Mucosa of descending colon (tissue), 3 donors: ENCODE data around the gene GLG1. TPM values are rescaled to one million over a fixed set of nuclear protein-coding genes. Genes with fewer than 3 reads are reported as not detected.

Experiments
- ATAC-seq: fragments of 200-7000 bp; cut with Tn5 transposase; one replicate; pipeline ENCODE4 v1.9.1; 2020; ENCODE audit warnings: mild to moderate bottlenecking, moderate library complexity
- DNase-seq, 3 donors: peaks; one replicate each; pipeline ENCODE4 v3.0.0-alpha.2; 2020
- H3K36me3 ChIP-seq: fragments of 200-600 bp; one replicate; pipeline ENCODE4 v1.8.0; 2021; ENCODE audit warnings: low read depth, mild to moderate bottlenecking
- H3K4me1 ChIP-seq: fragments of 200-600 bp; one replicate; pipeline ENCODE4 v1.8.0; 2021; ENCODE audit warnings: low read depth, mild to moderate bottlenecking
- H3K4me3 ChIP-seq: fragments of 200-600 bp; one replicate; pipeline ENCODE4 v1.8.0; 2021; ENCODE audit warnings: mild to moderate bottlenecking
- H3K9me3 ChIP-seq: fragments of 200-600 bp; one replicate; pipeline ENCODE4 v1.8.0; 2021; ENCODE audit warnings: mild to moderate bottlenecking
- intact Hi-C, 2 donors: fragments of 100-400 bp; cut with DNase I in 1 of 2; cut with micrococcal nuclease in 1 of 2; formaldehyde crosslinking; loops; one replicate each; pipeline versions ENCODE4 v1.11.0 to v1.11.1; 2022; cut with DNase I, micrococcal nuclease
- total RNA-seq, 3 donors: library from RNA; stranded (reverse); fragmentation: NEBNext Ultra II Directional in 2 of 3; extraction: Animal tissue kit (Norgen Biotek cat#: 25700) in 2 of 3; gene quantifications; one replicate each; pipeline versions ENCODE4 v1.2.1 to v1.2.4, GENCODE V29; 2021 to 2023
- TF ChIP-seq, protein P1 (sequence below): fragments of 200-600 bp; IDR thresholded peaks from one replicate; pipeline ENCODE4 v1.8.0; 2022; ENCODE audit warnings: antibody characterized with exemption, mild to moderate bottlenecking
- donor health status: DM: no; HTN: no; CAD: no; lungs with moderate emphysema.
- donor health status: DM: no; HTN: no; CAD: no.
- donor health status: DM: no; HTN: yes; CAD: no.

GLG1 gene
- total RNA-seq, 3 donors from 2014 or later = 91.3 to 122 (median 99.7) TPM

DNA sequence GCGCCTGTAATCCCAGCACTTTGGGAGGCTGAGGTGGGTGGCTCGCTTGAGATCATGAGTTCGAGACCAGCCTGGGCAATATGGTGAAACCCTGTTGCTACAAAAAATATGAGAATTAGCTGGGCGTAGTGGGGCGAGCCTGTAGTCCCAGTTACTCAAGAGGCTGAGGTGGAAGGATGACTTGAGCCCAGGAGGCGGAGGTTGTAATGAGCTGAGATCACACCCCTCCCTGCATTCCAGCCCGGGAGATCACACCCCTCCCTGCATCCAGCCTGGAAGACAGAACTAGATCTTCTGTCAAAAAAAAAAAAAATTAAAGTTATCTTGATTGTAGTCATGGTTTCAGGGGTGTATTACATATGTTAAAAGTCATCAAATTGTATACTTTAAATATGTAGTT is 26.8 kb upstream of the GLG1 start:
- Histone ChIP-seq H3K4me3 (no peak overlapping the region), H3K9me3 (no peaks in the 10 kb centered on the region), H3K36me3 (peaks cover 6% of the 10 kb centered on the region), H3K4me1 (no peaks in the 10 kb centered on the region)
- intact Hi-C loops = no loop called here
- ATAC-seq = no peak
- TF ChIP-seq, protein P1, sequence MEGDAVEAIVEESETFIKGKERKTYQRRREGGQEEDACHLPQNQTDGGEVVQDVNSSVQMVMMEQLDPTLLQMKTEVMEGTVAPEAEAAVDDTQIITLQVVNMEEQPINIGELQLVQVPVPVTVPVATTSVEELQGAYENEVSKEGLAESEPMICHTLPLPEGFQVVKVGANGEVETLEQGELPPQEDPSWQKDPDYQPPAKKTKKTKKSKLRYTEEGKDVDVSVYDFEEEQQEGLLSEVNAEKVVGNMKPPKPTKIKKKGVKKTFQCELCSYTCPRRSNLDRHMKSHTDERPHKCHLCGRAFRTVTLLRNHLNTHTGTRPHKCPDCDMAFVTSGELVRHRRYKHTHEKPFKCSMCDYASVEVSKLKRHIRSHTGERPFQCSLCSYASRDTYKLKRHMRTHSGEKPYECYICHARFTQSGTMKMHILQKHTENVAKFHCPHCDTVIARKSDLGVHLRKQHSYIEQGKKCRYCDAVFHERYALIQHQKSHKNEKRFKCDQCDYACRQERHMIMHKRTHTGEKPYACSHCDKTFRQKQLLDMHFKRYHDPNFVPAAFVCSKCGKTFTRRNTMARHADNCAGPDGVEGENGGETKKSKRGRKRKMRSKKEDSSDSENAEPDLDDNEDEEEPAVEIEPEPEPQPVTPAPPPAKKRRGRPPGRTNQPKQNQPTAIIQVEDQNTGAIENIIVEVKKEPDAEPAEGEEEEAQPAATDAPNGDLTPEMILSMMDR = no peak
- DNase-seq = no peak

DNA sequence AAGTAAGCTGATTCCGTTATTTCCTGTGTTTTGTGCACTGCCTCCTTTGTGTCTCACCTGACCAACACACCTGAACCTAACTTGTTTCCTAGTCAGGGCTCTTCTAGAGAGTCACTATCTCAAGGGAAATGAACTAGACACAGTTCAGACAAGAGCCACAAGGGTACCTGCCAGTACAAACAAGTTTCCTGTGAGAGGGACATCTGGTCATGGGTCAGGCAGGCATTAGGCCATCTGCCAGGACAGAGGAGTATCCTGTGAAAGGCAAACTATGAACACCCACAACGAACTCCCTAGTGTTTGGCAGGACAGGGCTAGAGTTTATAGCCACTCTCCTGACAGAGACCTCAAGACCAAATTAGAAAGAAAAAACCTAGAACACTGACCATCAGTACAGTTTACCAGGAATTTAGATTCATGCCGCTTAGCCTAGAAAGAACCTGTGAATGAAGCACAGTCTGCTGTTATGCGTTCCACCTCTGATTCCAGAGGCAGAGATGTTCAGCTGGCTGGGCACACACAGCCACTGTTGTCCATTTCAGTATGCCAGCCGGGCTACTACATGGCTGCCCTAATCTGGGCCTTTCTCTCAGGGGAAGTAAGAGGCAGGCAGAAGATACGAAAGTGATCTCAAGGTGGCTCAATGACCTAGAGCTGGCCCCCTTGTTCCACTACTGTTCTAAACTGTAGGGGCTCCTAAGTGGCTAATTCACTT is 20.7 kb upstream of the GLG1 start:
- intact Hi-C loops = loop anchor here in 1 of 2 donors (5.0 to 10.0 kb wide), 2 partner anchors 153 to 320 kb away; no protein-coding TSS in a partner anchor
- no peaks in the 10 kb centered on the region for H3K9me3 ChIP-seq
- peaks cover 5% of the 10 kb centered on the region for H3K36me3 ChIP-seq
- no peak for DNase-seq
- no peak for ATAC-seq
- no peak overlapping the region for H3K4me3 ChIP-seq
- no peaks in the 10 kb centered on the region for H3K4me1 ChIP-seq
- TF ChIP-seq, protein P1 = no peak

DNA sequence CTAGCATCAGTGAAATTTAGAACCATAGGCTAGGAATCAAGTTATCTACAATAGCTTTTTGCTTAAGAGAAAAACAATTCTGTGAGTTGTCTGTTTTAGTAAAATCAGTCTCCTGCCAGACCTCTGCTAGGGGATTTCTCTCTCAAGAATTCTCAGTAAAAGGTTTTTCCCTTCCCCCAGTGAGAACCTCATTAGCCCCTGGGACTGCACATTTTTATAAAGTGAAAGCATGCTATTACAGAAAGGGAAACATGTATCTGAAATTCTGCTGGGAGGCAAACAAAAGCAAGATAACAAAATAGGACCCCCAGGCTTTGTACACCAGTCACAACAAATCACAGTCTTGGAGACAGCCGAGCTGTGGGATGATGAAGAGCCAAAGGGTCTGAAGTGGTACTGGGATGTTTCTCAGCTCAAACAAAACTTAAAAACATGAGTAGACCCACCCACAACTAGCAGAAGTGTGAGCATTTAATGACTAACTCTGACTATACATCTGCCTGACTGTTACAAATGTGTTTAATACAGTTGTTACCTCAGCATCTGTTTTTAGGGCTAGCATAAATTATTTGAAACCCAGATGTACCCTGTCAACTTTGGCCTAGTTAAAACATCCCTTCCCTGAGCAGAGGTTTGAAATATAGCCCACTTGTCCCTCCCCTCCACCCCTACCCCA is 20.0 kb upstream of the GLG1 start:
- DNase-seq (no peak), ATAC-seq (no peak)
- no peaks in the 10 kb centered on the region for H3K9me3 ChIP-seq
- no peaks in the 10 kb centered on the region for H3K4me1 ChIP-seq
- H3K36me3 ChIP-seq = peaks cover 5% of the 10 kb centered on the region
- TF ChIP-seq, protein P1 = no peak
- intact Hi-C loops = loop anchor here in 1 of 2 donors (5.0 to 10.0 kb wide), 2 partner anchors 152 to 320 kb away; no protein-coding TSS in a partner anchor
- H3K4me3 ChIP-seq = no peak overlapping the region

DNA sequence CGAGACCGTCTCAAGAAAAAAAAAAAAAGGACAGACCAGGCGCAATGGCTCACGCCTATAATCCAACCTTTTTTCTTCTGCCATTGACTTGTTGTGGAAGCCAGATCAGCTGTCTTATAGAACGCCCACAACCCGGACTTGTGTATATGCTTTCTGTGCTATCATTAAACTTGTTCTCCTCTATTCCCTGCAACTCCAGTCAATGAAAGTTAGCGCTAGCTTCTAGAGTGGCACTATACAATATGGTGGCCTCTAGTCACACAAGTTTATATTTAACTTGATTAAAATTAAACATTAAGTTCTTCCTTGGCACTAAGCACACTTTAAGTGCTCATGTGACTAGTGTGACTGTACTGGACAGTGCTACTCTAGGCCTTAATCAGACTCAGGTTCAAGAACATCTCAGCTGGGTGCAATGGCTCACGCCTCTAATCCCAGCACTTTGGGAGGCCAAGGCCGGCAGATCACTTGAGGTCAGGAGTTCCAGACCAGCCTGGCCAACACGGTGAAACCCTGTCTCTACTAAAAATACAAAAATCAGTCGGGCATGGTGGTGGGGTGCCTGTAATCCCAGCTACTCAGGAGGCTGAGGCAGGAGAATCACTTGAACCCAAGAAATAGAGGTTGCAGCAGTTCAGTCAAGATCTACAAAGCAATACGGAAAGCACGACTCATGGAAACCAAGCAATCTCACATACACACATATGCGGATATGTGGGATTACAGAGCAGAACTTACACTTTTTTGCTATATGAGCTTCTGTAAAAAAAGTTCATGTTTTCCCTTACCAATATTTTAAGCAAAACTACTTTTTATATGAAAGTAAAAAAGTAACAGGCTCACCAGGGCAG is 18.8 kb upstream of the GLG1 start:
- intact Hi-C loops = loop anchor here in 1 of 2 donors (5.0 to 10.0 kb wide), 2 partner anchors 151 to 318 kb away; no protein-coding TSS in a partner anchor
- H3K4me1 ChIP-seq = no peaks in the 10 kb centered on the region
- no peak overlapping the region for H3K4me3 ChIP-seq
- H3K9me3 ChIP-seq = no peaks in the 10 kb centered on the region
- peaks cover 5% of the 10 kb centered on the region for H3K36me3 ChIP-seq
- ATAC-seq (no peak), DNase-seq (no peak)
- TF ChIP-seq, protein P1 = no peak

DNA sequence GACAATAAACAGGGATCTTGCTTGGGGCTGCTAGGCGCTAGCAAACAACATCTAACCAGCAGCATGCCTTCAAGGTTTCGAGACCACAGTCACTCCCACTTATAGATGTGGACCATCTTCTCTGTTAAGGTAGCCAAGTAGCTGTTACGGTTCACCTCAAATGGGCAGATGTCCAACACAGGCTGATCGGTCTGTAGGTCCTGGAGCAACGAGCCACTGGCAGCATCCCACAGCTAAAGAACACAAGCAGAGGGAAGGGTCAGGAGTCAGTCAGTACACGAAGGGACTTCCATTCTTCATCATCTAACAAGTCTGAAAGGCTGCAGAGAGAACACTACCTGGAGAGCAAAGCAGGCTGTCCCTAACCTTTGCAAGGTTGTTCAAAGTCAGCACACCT is 16.9 kb upstream of the GLG1 start:
- Histone ChIP-seq H3K4me3 (no peak overlapping the region), H3K36me3 (peaks cover 5% of the 10 kb centered on the region), H3K9me3 (no peaks in the 10 kb centered on the region), H3K4me1 (no peaks in the 10 kb centered on the region)
- intact Hi-C loops = loop anchor here in 1 of 2 donors (10.0 kb wide), 1 partner anchor 149 kb away; no protein-coding TSS in a partner anchor
- TF ChIP-seq, protein P1 = no peak
- DNase-seq (no peak), ATAC-seq (no peak)
